Measurements from ENCODE around the gene MED4. TPM values are rescaled to one million over a fixed set of nuclear protein-coding genes. Genes with fewer than 3 reads are reported as not detected.
"Not testable (repeated sequence)": the region's sequence is repeated elsewhere in the genome, so short reads cannot be mapped to it uniquely, and the experiment has no call there.

Gene MED4
- total RNA-seq, 1 experiment from 2014 or later, result 26.5 TPM

DNA sequence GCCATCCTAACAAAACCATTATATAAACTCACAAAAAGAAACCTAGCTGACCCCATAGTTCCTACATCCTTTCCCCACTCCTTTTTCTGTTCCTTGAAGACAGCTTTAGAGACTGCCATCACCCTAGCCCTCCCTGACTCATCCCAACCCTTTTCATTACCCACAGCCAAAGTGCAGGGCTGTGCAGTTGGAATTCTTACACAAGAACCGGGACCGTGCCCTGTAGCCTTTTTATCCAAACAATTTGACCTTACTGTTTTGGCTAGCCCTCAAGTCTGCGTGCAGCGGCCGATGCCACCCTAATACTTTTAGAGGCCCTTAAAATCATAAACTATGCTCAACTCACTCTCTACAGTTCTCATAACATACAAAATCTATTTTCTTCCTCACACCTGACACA lies 35.0 kb downstream of the MED4 start:
- DNase-seq (ENCODE audit: low read depth, low spot score); BruUV-seq (replicated peaks); H3K4me3 ChIP-seq (ENCODE audit: low read depth in 2 of 2, low read length in 2 of 2); H3K36me3 ChIP-seq (ENCODE audit: control insufficient read depth, insufficient read depth, low read length); H3K9me3 ChIP-seq (ENCODE audit: control insufficient read depth, insufficient read depth, low read depth, low read length); POLR2A ChIA-PET; H3K27ac ChIP-seq (ENCODE audit: low read length); CTCF ChIA-PET; H3K4me1 ChIP-seq (ENCODE audit: control insufficient read depth, insufficient read depth, low read length); intact Hi-C loops (cut with micrococcal nuclease; ENCODE audit: unreplicated experiment); in situ Hi-C loops (cut with HindIII; ENCODE audit: low pct_unique_long_range_greater_than_20kb, low sequenced_read_pairs); H3K27me3 ChIP-seq (ENCODE audit: control insufficient read depth, insufficient read depth, low read length); ATAC-seq: not testable (repeated sequence)

DNA sequence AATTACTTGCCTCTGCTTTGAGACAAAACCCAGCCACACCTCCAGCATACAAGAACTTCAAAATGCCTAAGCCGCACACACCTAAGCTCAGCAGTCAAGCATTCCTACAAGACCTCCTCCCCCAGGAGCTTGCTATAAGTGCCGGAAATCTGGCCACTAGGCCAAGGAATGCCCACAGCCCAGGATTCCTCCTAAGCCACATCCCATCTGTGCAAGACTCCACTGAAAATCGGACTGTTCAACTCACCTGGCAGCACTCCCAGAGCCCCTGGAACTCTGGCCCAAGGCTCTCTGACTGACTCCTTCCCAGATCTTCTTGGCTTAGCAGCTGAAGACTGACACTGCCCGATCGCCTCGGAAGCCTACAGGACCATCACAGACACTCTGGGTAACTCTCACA lies 36.4 kb downstream of the MED4 start:
- H3K4me1 ChIP-seq (ENCODE audit: control insufficient read depth, insufficient read depth, low read length); BruUV-seq (replicated peaks); intact Hi-C loops (cut with micrococcal nuclease; ENCODE audit: unreplicated experiment); H3K27ac ChIP-seq (ENCODE audit: low read length); H3K9me3 ChIP-seq (ENCODE audit: control insufficient read depth, insufficient read depth, low read depth, low read length); CTCF ChIA-PET; ATAC-seq; POLR2A ChIA-PET; H3K27me3 ChIP-seq (ENCODE audit: control insufficient read depth, insufficient read depth, low read length); H3K36me3 ChIP-seq (ENCODE audit: control insufficient read depth, insufficient read depth, low read length); DNase-seq (ENCODE audit: low read depth, low spot score); in situ Hi-C loops (cut with HindIII; ENCODE audit: low pct_unique_long_range_greater_than_20kb, low sequenced_read_pairs); H3K4me3 ChIP-seq (ENCODE audit: low read depth in 2 of 2, low read length in 2 of 2): not testable (repeated sequence)

DNA sequence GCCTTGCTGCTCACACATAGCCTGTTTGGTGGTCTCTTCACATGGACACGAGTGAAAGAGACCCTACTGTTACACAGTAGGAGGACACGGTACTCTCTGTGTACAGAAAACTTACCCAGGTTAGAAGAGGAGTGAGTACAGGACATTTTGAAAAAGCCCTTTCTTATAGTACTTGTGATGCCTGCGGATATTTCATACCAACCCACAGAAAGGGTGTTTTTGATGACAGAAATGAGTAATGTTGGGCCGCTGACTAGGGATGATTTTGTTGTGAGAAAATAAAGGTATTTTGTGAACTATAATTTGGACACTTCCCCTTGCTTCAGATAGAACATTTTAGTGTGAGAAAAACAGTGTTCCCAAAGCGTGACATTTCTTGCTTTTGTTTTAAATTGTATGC lies 39.2 kb downstream of the MED4 start:
- DNase-seq (ENCODE audit: low read depth, low spot score) (no peak), ATAC-seq (no peak)
- no peaks in the 10 kb centered on the region for H3K36me3 ChIP-seq (ENCODE audit: control insufficient read depth, insufficient read depth, low read length)
- H3K4me3 ChIP-seq (ENCODE audit: low read depth in 2 of 2, low read length in 2 of 2), result no peak overlapping the region
- CTCF ChIA-PET, result no interaction called here
- H3K9me3 ChIP-seq (ENCODE audit: control insufficient read depth, insufficient read depth, low read depth, low read length), result no peaks in the 10 kb centered on the region
- intact Hi-C loops (cut with micrococcal nuclease; ENCODE audit: unreplicated experiment) (no loop called here), in situ Hi-C loops (cut with HindIII; ENCODE audit: low pct_unique_long_range_greater_than_20kb, low sequenced_read_pairs) (no loop called here)
- TF ChIP-seq, protein P1, sequence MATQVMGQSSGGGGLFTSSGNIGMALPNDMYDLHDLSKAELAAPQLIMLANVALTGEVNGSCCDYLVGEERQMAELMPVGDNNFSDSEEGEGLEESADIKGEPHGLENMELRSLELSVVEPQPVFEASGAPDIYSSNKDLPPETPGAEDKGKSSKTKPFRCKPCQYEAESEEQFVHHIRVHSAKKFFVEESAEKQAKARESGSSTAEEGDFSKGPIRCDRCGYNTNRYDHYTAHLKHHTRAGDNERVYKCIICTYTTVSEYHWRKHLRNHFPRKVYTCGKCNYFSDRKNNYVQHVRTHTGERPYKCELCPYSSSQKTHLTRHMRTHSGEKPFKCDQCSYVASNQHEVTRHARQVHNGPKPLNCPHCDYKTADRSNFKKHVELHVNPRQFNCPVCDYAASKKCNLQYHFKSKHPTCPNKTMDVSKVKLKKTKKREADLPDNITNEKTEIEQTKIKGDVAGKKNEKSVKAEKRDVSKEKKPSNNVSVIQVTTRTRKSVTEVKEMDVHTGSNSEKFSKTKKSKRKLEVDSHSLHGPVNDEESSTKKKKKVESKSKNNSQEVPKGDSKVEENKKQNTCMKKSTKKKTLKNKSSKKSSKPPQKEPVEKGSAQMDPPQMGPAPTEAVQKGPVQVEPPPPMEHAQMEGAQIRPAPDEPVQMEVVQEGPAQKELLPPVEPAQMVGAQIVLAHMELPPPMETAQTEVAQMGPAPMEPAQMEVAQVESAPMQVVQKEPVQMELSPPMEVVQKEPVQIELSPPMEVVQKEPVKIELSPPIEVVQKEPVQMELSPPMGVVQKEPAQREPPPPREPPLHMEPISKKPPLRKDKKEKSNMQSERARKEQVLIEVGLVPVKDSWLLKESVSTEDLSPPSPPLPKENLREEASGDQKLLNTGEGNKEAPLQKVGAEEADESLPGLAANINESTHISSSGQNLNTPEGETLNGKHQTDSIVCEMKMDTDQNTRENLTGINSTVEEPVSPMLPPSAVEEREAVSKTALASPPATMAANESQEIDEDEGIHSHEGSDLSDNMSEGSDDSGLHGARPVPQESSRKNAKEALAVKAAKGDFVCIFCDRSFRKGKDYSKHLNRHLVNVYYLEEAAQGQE (IDR thresholded peaks at IDR 0.05; ENCODE audit: insufficient read depth in 1 of 2, low read depth in 2 of 2, low read length in 1 of 2), result no peak
- TF ChIP-seq POLR2AphosphoS5 (IDR thresholded peaks at IDR 0.05; ENCODE audit: low read depth, low read length) (no peak), TCF7L2 (IDR thresholded peaks at IDR 0.05; ENCODE audit: low read depth, low read length) (no peak), SIN3A (IDR thresholded peaks at IDR 0.05; ENCODE audit: borderline replicate concordance, insufficient read depth, low read depth, low read length) (no peak)
- TF ChIP-seq, protein P2, sequence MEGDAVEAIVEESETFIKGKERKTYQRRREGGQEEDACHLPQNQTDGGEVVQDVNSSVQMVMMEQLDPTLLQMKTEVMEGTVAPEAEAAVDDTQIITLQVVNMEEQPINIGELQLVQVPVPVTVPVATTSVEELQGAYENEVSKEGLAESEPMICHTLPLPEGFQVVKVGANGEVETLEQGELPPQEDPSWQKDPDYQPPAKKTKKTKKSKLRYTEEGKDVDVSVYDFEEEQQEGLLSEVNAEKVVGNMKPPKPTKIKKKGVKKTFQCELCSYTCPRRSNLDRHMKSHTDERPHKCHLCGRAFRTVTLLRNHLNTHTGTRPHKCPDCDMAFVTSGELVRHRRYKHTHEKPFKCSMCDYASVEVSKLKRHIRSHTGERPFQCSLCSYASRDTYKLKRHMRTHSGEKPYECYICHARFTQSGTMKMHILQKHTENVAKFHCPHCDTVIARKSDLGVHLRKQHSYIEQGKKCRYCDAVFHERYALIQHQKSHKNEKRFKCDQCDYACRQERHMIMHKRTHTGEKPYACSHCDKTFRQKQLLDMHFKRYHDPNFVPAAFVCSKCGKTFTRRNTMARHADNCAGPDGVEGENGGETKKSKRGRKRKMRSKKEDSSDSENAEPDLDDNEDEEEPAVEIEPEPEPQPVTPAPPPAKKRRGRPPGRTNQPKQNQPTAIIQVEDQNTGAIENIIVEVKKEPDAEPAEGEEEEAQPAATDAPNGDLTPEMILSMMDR (IDR thresholded peaks at IDR 0.05), result no peak
- H3K27ac ChIP-seq (ENCODE audit: low read length), result no peak overlapping the region
- no peaks in the 10 kb centered on the region for H3K4me1 ChIP-seq (ENCODE audit: control insufficient read depth, insufficient read depth, low read length)
- H3K27me3 ChIP-seq (ENCODE audit: control insufficient read depth, insufficient read depth, low read length), result no peaks in the 10 kb centered on the region
- BruUV-seq (replicated peaks), result no TSS peak
- POLR2A ChIA-PET, result no interaction called here

Data from Panc1 (cell line).